Esophagus squamous epithelium (tissue), 4 donors: ENCODE results near the gene TPPP.
"Not testable (repeated sequence)": the region's sequence is repeated elsewhere in the genome, so short reads cannot be mapped to it uniquely, and the experiment has no call there.

Experiments used
- POLR2A ChIP-seq, 4 donors: fragments of 450-650 bp; IDR thresholded peaks; one replicate each; pipeline ENCODE4 v1.6.1; 2017; ENCODE audit warnings: antibody characterized with exemption in 4 of 4, mild to moderate bottlenecking in 4 of 4, moderate library complexity in 3 of 4
- TF ChIP-seq, protein P1 (sequence below), 6 experiments: fragments of 450-650 bp in 4 of 6; fragments of 200-600 bp in 2 of 6; sonication (generic) in 2 of 6; IDR thresholded peaks; one replicate each; pipeline ENCODE4 v1.5.1; 2016 to 2019; ENCODE audit warnings: antibody characterized with exemption in 6 of 6, mild to moderate bottlenecking in 4 of 6, moderate library complexity in 4 of 6

DNA sequence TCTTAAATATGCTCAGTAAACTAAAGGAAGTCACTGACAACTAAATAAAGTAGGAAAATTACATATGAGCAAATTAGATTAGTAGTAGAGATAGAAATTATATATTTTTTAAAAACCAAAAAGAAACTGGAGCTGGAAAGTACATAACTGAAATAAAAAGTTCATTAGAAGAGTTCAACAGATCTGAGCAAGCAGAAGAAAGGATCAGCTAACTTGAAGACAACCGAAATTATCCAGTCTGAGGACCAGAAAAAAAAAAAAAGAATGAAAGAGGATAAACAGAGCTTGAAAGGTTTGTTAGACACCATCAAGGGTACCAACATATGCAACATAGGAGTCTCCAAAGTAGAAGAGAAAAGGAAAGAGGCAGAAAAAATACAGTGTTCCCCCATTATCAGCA, 26.2 kb upstream of the TPPP start:
- TF ChIP-seq, protein P1, sequence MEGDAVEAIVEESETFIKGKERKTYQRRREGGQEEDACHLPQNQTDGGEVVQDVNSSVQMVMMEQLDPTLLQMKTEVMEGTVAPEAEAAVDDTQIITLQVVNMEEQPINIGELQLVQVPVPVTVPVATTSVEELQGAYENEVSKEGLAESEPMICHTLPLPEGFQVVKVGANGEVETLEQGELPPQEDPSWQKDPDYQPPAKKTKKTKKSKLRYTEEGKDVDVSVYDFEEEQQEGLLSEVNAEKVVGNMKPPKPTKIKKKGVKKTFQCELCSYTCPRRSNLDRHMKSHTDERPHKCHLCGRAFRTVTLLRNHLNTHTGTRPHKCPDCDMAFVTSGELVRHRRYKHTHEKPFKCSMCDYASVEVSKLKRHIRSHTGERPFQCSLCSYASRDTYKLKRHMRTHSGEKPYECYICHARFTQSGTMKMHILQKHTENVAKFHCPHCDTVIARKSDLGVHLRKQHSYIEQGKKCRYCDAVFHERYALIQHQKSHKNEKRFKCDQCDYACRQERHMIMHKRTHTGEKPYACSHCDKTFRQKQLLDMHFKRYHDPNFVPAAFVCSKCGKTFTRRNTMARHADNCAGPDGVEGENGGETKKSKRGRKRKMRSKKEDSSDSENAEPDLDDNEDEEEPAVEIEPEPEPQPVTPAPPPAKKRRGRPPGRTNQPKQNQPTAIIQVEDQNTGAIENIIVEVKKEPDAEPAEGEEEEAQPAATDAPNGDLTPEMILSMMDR (IDR thresholded peaks at IDR 0.05): not testable (repeated sequence)
- TF ChIP-seq POLR2A (IDR thresholded peaks at IDR 0.05): not testable (repeated sequence)
